GM19043 (cell line): ENCODE data around the gene ZNF618.

Experiments
- ATAC-seq: cut with Tn5 transposase; IDR thresholded peaks from one replicate; pipeline ENCODE4 v1.9.1; 2021; ENCODE audit warnings: low read depth; ENCODE audit not compliant: unreplicated experiment

Gene ZNF618

GRCh38 chr9:113909421-113909820 lies 33.3 kb downstream of the ZNF618 start:
- no peak for ATAC-seq

- ATAC-seq = no peak
Observed at GRCh38 chr9:113910036-113910639, 34.0 kb downstream of the ZNF618 start.

- ATAC-seq = no peak
Observed at GRCh38 chr9:113911850-113912557, 35.9 kb downstream of the ZNF618 start.

GRCh38 chr9:113912816-113913215 lies 36.7 kb downstream of the ZNF618 start:
- ATAC-seq = no peak

GRCh38 chr9:113913426-113914195 lies 37.5 kb downstream of the ZNF618 start:
- no peak for ATAC-seq

- no peak for ATAC-seq
Observed at GRCh38 chr9:113914517-113914916, 38.4 kb downstream of the ZNF618 start.

- no peak for ATAC-seq
Observed at GRCh38 chr9:113915817-113916434, 39.8 kb downstream of the ZNF618 start.

- no peak for ATAC-seq
Observed at GRCh38 chr9:113916931-113917330, 40.8 kb downstream of the ZNF618 start.

GRCh38 chr9:113918697-113919350 lies 42.7 kb downstream of the ZNF618 start:
- no peak for ATAC-seq

GRCh38 chr9:113919382-113919781 lies 43.3 kb downstream of the ZNF618 start:
- no peak for ATAC-seq

GRCh38 chr9:113919871-113920270 lies 43.8 kb downstream of the ZNF618 start:
- ATAC-seq = no peak

- no peak for ATAC-seq
Observed at GRCh38 chr9:113920872-113921271, 44.8 kb downstream of the ZNF618 start.

GRCh38 chr9:113921396-113921925 lies 45.4 kb downstream of the ZNF618 start:
- no peak for ATAC-seq

GRCh38 chr9:113922160-113922559 lies 46.1 kb downstream of the ZNF618 start:
- no peak for ATAC-seq

- ATAC-seq = no peak
Observed at GRCh38 chr9:113926211-113926610, 50.1 kb downstream of the ZNF618 start.

GRCh38 chr9:113927277-113927676 lies 51.2 kb downstream of the ZNF618 start:
- no peak for ATAC-seq

GRCh38 chr9:113928269-113928668 lies 52.2 kb downstream of the ZNF618 start:
- ATAC-seq = no peak

- ATAC-seq = no peak
Observed at GRCh38 chr9:113929634-113930389, 53.7 kb downstream of the ZNF618 start.

GRCh38 chr9:113930390-113930783 lies 54.3 kb downstream of the ZNF618 start:
- no peak for ATAC-seq

- ATAC-seq = no peak
Observed at GRCh38 chr9:113931140-113931539, 55.0 kb downstream of the ZNF618 start.
